Measurements from ENCODE around the gene ARHGEF11. TPM values are rescaled to one million over a fixed set of nuclear protein-coding genes. Genes with fewer than 3 reads are reported as not detected.

The ARHGEF11 gene
- total RNA-seq, 4 donors from 2014 or later: 29.3 to 76.3 (median 35.7) TPM

DNA sequence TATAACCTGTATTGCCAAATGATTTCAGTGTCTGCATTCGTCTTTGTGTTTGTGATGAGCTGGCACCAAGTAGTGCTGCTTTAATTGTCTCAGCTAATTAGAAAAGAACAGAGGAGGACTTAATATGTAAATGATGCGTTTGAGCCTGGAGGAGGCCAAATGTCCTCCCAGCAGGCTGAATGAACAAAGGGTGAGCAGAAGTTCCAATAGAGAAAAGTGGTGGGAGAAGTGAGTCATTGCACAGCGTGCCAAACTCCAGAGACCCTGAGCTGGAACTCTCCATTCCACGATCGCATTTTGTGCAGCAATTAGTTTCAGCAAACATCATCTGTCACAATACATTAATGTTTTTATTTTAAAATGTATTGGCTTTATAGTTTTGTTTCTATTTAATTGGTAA lies 36.2 kb upstream of the ARHGEF11 start:
- TF ChIP-seq, protein P1, sequence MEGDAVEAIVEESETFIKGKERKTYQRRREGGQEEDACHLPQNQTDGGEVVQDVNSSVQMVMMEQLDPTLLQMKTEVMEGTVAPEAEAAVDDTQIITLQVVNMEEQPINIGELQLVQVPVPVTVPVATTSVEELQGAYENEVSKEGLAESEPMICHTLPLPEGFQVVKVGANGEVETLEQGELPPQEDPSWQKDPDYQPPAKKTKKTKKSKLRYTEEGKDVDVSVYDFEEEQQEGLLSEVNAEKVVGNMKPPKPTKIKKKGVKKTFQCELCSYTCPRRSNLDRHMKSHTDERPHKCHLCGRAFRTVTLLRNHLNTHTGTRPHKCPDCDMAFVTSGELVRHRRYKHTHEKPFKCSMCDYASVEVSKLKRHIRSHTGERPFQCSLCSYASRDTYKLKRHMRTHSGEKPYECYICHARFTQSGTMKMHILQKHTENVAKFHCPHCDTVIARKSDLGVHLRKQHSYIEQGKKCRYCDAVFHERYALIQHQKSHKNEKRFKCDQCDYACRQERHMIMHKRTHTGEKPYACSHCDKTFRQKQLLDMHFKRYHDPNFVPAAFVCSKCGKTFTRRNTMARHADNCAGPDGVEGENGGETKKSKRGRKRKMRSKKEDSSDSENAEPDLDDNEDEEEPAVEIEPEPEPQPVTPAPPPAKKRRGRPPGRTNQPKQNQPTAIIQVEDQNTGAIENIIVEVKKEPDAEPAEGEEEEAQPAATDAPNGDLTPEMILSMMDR (IDR thresholded peaks at IDR 0.05; ENCODE audit: low read depth): no peak

- TF ChIP-seq, protein P1 (IDR thresholded peaks at IDR 0.05; ENCODE audit: low read depth): no peak
These were observed 35.2 kb upstream of the ARHGEF11 start for GRCh38 chr1:157080714-157081113.

GRCh38 chr1:157077394-157077793 lies 31.9 kb upstream of the ARHGEF11 start:
- TF ChIP-seq, protein P1 (IDR thresholded peaks at IDR 0.05; ENCODE audit: low read depth): no peak

GRCh38 chr1:157073944-157074685 lies 28.6 kb upstream of the ARHGEF11 start:
- TF ChIP-seq, protein P1 (IDR thresholded peaks at IDR 0.05; ENCODE audit: low read depth): no peak

GRCh38 chr1:157069601-157070000 lies 24.1 kb upstream of the ARHGEF11 start:
- TF ChIP-seq, protein P1 (IDR thresholded peaks at IDR 0.05; ENCODE audit: low read depth): no peak

DNA sequence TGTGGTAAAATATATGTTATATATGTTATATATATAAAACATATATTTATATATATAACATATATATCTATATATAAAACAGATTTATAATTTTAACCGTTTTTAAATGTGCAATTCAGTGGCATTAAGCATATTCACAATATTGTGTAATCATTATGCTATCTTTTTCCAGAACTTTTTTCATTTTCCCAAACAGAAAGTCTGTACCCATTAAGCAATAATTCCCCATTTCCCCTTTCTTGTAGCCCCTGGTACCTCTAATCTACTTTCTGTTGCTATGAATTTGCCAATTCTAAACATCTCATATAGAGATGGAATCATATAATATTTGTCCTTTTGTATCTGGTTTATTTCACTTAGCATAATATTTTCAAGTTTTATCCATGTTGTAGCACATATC lies 10.7 kb upstream of the ARHGEF11 start:
- TF ChIP-seq, protein P1 (IDR thresholded peaks at IDR 0.05; ENCODE audit: low read depth): no peak

GRCh38 chr1:157050836-157051235 lies 5.3 kb upstream of the ARHGEF11 start:
- TF ChIP-seq, protein P1 (IDR thresholded peaks at IDR 0.05; ENCODE audit: low read depth): no peak
